ENCODE measurements around the gene EFNA4. TPM values are rescaled to one million over a fixed set of nuclear protein-coding genes. Genes with fewer than 3 reads are reported as not detected.

Gene EFNA4
- total and polyA plus RNA-seq, 2 of the 4 experiments (the other 2 are of a cell fraction) = 3.8 to 11.8 TPM

DNA sequence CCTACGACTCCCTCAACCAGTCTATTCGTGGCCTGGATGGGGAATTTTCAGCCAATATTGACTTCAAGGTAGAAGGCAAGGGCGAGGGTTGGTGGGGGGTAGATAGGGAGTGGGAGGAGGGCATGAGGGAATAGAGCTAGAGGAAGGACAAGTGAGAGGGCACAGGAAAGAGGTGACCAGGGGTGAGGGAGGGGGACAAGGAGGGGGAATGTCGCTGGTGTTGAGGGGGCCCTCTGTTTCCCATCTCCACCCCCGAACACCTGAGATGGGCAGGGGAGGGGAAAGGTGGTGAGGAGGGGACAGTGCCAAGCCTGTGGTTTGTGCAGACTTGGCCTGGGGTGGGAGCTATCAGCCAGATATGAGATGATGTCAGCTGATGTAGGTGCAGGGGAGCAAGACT, 20.8 kb upstream of the EFNA4 start:
- Histone ChIP-seq H2AK9ac (replicated peaks; ENCODE audit: low read depth, low read length, poor library complexity) (no peak overlapping the region), H3K18ac (ENCODE audit: low read depth, low read length) (no peak overlapping the region), H2AFZ (replicated peaks; ENCODE audit: low read length, poor library complexity) (no peak overlapping the region), H4K5ac (ENCODE audit: low read depth, low read length) (no peak overlapping the region), H3K27ac (ENCODE audit: insufficient read depth, low read length) (no peak overlapping the region), H3K4ac (ENCODE audit: low read depth, low read length) (no peak overlapping the region), H3K4me3 (ENCODE audit: insufficient read depth, low read depth, low read length) (no peak overlapping the region), H3K79me1 (ENCODE audit: low read depth in 1 of 2, low read length in 2 of 2) (no peaks in the 10 kb centered on the region), H3K36me3 (ENCODE audit: control insufficient read depth, insufficient read depth, low read length) (no peaks in the 10 kb centered on the region), H2BK5ac (ENCODE audit: low read depth, low read length, poor library complexity, severe bottlenecking) (no peak overlapping the region), H2BK15ac (ENCODE audit: low read depth, low read length) (no peak overlapping the region), H3K27me3 (ENCODE audit: control insufficient read depth, insufficient read depth, low read length) (peaks cover 24% of the 10 kb centered on the region), H3K4me2 (ENCODE audit: low read depth, low read length) (no peak overlapping the region), H4K91ac (ENCODE audit: insufficient read depth, low read depth, low read length) (no peak overlapping the region), H4K8ac (ENCODE audit: low read depth in 2 of 2, low read length in 2 of 2) (no peak overlapping the region), H3K9me3 (ENCODE audit: control insufficient read depth, insufficient read depth, low read length) (no peaks in the 10 kb centered on the region), H2AK5ac (ENCODE audit: low read depth, low read length) (no peak overlapping the region), H3K4me1 (ENCODE audit: control insufficient read depth, insufficient read depth, low read length) (peaks cover 7% of the 10 kb centered on the region), H3K9ac (ENCODE audit: low read depth, low read length) (no peak overlapping the region), H4K20me1 (ENCODE audit: insufficient read depth, low read length) (no peaks in the 10 kb centered on the region; the same call in 1 of the 2 replicates), H2BK20ac (ENCODE audit: low read depth, low read length) (no peak overlapping the region), H3K23ac (ENCODE audit: low read depth, low read length) (no peak overlapping the region), H3K14ac (replicated peaks; ENCODE audit: low read depth, low read length) (no peak overlapping the region), H3K9me1 (ENCODE audit: insufficient read depth, low read length) (peaks cover 11% of the 10 kb centered on the region), H3K56ac (ENCODE audit: extremely low read depth, insufficient read depth, low read length) (no peak overlapping the region), H2BK120ac (ENCODE audit: low read depth, low read length) (no peak overlapping the region)
- intact Hi-C loops (cut with micrococcal nuclease) = no loop called here
- in situ Hi-C loops (cut with MboI; ENCODE audit: low sequenced_read_pairs) = no loop called here
- BruUV-seq (replicated peaks) = no TSS peak
- no peak for DNase-seq
- POLR2A ChIA-PET (ENCODE audit: unreplicated experiment) = no interaction called here
- dilution Hi-C loops (cut with HindIII; ENCODE audit: low sequenced_read_pairs, unreplicated experiment) = no loop called here
- WGBS, 2 experiments (ENCODE audit: extremely low coverage in 2 of 2, insufficient read length in 1 of 2) = no CpG with 5 or more reads among the region's 5 CpGs
- no peak for TF ChIP-seq RAD21 (IDR thresholded peaks at IDR 0.05; ENCODE audit: low read length)
- no peak for TF ChIP-seq CTCF (conservative IDR thresholded peaks at IDR 0.05; ENCODE audit: low read depth, low read length)
- TF ChIP-seq, protein P1, sequence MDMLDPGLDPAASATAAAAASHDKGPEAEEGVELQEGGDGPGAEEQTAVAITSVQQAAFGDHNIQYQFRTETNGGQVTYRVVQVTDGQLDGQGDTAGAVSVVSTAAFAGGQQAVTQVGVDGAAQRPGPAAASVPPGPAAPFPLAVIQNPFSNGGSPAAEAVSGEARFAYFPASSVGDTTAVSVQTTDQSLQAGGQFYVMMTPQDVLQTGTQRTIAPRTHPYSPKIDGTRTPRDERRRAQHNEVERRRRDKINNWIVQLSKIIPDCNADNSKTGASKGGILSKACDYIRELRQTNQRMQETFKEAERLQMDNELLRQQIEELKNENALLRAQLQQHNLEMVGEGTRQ (IDR thresholded peaks at IDR 0.05; ENCODE audit: low read depth, low read length) = no peak
- TF ChIP-seq MXI1 (IDR thresholded peaks at IDR 0.05; ENCODE audit: borderline replicate concordance, low read depth, low read length) = no peak
- TF ChIP-seq MAZ (IDR thresholded peaks at IDR 0.05; ENCODE audit: borderline replicate concordance, low read depth, low read length) = no peak
- no peak for TF ChIP-seq MAFK (IDR thresholded peaks at IDR 0.05; ENCODE audit: low read depth, low read length)
- CTCF ChIA-PET = interaction anchor here (2.4 kb wide), 1 partner anchor 42 kb away, joined by 9 read pairs; no protein-coding TSS in a partner anchor
- no peak for ATAC-seq (ENCODE audit: low read depth)
